ENCODE data around the gene DRD2. TPM values are rescaled to one million over a fixed set of nuclear protein-coding genes. Genes with fewer than 3 reads are reported as not detected.

Gene DRD2
- total and polyA plus RNA-seq, 4 donors = not detected

DNA sequence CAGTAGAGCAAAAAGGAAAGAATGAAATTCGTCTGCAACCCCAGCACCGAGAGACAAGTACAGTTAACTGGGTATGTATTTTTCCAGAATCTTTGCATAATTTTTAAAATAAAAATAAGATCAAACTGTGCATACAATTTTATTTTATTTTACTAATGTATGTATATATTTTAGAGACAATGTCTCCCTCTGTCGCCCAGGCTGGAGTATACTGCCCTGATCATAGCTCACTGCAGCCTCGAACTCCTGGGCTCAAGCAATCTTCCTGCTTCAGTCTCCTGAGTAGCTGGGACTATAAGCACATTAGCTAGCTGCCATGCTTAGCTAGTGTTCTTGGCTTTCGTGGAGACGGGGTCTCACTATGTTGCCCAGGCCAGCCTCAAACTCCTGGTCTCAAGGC lies 18.8 kb upstream of the DRD2 start (continued):
- TF ChIP-seq RXRA (IDR thresholded peaks at IDR 0.05) (no peak), EGR1 (IDR thresholded peaks at IDR 0.05; ENCODE audit: low read depth in 2 of 2) (no peak), RAD21 (IDR thresholded peaks at IDR 0.05) (no peak), TAF1 (conservative IDR thresholded peaks at IDR 0.05) (no peak), YY1 (IDR thresholded peaks at IDR 0.05) (no peak)
- TF ChIP-seq, protein P1, sequence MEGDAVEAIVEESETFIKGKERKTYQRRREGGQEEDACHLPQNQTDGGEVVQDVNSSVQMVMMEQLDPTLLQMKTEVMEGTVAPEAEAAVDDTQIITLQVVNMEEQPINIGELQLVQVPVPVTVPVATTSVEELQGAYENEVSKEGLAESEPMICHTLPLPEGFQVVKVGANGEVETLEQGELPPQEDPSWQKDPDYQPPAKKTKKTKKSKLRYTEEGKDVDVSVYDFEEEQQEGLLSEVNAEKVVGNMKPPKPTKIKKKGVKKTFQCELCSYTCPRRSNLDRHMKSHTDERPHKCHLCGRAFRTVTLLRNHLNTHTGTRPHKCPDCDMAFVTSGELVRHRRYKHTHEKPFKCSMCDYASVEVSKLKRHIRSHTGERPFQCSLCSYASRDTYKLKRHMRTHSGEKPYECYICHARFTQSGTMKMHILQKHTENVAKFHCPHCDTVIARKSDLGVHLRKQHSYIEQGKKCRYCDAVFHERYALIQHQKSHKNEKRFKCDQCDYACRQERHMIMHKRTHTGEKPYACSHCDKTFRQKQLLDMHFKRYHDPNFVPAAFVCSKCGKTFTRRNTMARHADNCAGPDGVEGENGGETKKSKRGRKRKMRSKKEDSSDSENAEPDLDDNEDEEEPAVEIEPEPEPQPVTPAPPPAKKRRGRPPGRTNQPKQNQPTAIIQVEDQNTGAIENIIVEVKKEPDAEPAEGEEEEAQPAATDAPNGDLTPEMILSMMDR (IDR thresholded peaks at IDR 0.05; ENCODE audit: low read depth, low read length, missing input control) = no peak
- TF ChIP-seq, protein P2, sequence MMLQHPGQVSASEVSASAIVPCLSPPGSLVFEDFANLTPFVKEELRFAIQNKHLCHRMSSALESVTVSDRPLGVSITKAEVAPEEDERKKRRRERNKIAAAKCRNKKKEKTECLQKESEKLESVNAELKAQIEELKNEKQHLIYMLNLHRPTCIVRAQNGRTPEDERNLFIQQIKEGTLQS (IDR thresholded peaks at IDR 0.05) = no peak

DNA sequence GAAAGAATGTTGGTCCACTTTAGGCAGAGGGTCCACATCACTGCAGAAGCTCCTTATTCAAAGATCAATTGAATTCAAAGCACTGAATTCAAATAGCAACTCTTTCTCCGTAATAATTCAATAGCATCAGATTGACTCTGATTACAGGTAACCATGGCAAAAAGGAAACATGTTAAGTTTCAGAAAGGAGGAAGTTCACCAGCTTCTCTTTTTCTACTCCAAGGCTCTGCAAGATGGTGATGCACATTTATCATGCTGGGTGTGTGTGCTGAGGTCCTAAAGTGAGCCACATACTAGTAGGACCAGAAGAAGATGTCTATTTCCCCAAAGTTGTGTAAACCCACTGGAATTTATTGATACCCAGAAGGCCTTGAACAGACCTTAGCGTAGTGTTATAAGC lies 18.0 kb upstream of the DRD2 start:
- TF ChIP-seq, protein P2 (IDR thresholded peaks at IDR 0.05) = no peak
- TF ChIP-seq HNF4G (IDR thresholded peaks at IDR 0.05) (no peak), JUND (IDR thresholded peaks at IDR 0.05) (no peak), TAF1 (conservative IDR thresholded peaks at IDR 0.05) (no peak), SP1 (IDR thresholded peaks at IDR 0.05) (no peak), FOXA2 (IDR thresholded peaks at IDR 0.05) (no peak), HNF4A (conservative IDR thresholded peaks at IDR 0.05) (no peak), NR2F2 (IDR thresholded peaks at IDR 0.05) (no peak), EGR1 (IDR thresholded peaks at IDR 0.05; ENCODE audit: low read depth in 2 of 2) (no peak), FOXA1 (IDR thresholded peaks at IDR 0.05) (no peak), RXRA (IDR thresholded peaks at IDR 0.05) (no peak), GABPA (IDR thresholded peaks at IDR 0.05 in 1 of 2, conservative IDR thresholded peaks at IDR 0.05 in 1 of 2) (no peak)
- TF ChIP-seq, protein P1 (IDR thresholded peaks at IDR 0.05; ENCODE audit: low read depth, low read length, missing input control) = no peak
- TF ChIP-seq, protein P3, sequence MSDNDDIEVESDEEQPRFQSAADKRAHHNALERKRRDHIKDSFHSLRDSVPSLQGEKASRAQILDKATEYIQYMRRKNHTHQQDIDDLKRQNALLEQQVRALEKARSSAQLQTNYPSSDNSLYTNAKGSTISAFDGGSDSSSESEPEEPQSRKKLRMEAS (IDR thresholded peaks at IDR 0.05) = no peak
- TF ChIP-seq, protein P4, sequence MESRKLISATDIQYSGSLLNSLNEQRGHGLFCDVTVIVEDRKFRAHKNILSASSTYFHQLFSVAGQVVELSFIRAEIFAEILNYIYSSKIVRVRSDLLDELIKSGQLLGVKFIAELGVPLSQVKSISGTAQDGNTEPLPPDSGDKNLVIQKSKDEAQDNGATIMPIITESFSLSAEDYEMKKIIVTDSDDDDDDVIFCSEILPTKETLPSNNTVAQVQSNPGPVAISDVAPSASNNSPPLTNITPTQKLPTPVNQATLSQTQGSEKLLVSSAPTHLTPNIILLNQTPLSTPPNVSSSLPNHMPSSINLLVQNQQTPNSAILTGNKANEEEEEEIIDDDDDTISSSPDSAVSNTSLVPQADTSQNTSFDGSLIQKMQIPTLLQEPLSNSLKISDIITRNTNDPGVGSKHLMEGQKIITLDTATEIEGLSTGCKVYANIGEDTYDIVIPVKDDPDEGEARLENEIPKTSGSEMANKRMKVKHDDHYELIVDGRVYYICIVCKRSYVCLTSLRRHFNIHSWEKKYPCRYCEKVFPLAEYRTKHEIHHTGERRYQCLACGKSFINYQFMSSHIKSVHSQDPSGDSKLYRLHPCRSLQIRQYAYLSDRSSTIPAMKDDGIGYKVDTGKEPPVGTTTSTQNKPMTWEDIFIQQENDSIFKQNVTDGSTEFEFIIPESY (IDR thresholded peaks at IDR 0.05) = no peak
- TF ChIP-seq, protein P5, sequence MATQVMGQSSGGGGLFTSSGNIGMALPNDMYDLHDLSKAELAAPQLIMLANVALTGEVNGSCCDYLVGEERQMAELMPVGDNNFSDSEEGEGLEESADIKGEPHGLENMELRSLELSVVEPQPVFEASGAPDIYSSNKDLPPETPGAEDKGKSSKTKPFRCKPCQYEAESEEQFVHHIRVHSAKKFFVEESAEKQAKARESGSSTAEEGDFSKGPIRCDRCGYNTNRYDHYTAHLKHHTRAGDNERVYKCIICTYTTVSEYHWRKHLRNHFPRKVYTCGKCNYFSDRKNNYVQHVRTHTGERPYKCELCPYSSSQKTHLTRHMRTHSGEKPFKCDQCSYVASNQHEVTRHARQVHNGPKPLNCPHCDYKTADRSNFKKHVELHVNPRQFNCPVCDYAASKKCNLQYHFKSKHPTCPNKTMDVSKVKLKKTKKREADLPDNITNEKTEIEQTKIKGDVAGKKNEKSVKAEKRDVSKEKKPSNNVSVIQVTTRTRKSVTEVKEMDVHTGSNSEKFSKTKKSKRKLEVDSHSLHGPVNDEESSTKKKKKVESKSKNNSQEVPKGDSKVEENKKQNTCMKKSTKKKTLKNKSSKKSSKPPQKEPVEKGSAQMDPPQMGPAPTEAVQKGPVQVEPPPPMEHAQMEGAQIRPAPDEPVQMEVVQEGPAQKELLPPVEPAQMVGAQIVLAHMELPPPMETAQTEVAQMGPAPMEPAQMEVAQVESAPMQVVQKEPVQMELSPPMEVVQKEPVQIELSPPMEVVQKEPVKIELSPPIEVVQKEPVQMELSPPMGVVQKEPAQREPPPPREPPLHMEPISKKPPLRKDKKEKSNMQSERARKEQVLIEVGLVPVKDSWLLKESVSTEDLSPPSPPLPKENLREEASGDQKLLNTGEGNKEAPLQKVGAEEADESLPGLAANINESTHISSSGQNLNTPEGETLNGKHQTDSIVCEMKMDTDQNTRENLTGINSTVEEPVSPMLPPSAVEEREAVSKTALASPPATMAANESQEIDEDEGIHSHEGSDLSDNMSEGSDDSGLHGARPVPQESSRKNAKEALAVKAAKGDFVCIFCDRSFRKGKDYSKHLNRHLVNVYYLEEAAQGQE (IDR thresholded peaks at IDR 0.05) = no peak
- H3K4me3 ChIP-seq (ENCODE audit: low read depth in 1 of 3, low read length in 3 of 3) = no peak overlapping the region
- peaks cover 0 to 2% (median 0%) of the 10 kb centered on the region in 4 donors for H3K27me3 ChIP-seq (ENCODE audit: control insufficient read depth in 4 of 4, insufficient read depth in 4 of 4, low read length in 3 of 4)
- no peaks in the 10 kb centered on the region for H3K9me3 ChIP-seq (ENCODE audit: control insufficient read depth in 4 of 4, low read length in 3 of 4)
- DNase-seq (ENCODE audit: low spot score) = no peak
- no peak overlapping the region for H3K9ac ChIP-seq (ENCODE audit: low read depth in 1 of 2, low read length in 2 of 2)
- 80% methylated on average over 2 of the region's 2 CpGs for WGBS
- H3K27ac ChIP-seq (ENCODE audit: low read depth in 1 of 2, low read length in 2 of 2) = no peak overlapping the region
- H3K36me3 ChIP-seq (ENCODE audit: control insufficient read depth in 4 of 4, insufficient read depth in 3 of 4, low read depth in 1 of 4, low read length in 3 of 4) = no peaks in the 10 kb centered on the region
- no peaks in the 10 kb centered on the region for H3K4me1 ChIP-seq (ENCODE audit: control insufficient read depth in 4 of 4, insufficient read depth in 4 of 4, low read length in 3 of 4)
